Right atrium auricular region (tissue), 2 donors: ENCODE results near the gene IFIT2. TPM values are rescaled to one million over a fixed set of nuclear protein-coding genes. Genes with fewer than 3 reads are reported as not detected.
"Not testable (repeated sequence)": the region's sequence is repeated elsewhere in the genome, so short reads cannot be mapped to it uniquely, and the experiment has no call there.

ENCODE experiments used
- DNase-seq: peaks from one replicate; pipeline ENCODE4 v3.0.0-alpha.2; 2019; ENCODE audit warnings: low spot score
- H3K27ac ChIP-seq, 2 donors: fragments of 200-600 bp; sonication (generic); 1 replicate in 1 of 2; 2 replicates in 1 of 2; pipeline ENCODE4 v1.5.1; 2016 to 2019
- H3K27me3 ChIP-seq, 2 donors: fragments of 200-600 bp; sonication (generic); one replicate each; pipeline versions ENCODE4 v1.5.1 to v1.6.0; 2017 to 2019
- H3K36me3 ChIP-seq: fragments of 200-600 bp; sonication (generic); one replicate; pipeline ENCODE4 v1.5.1; 2016
- H3K4me1 ChIP-seq, 2 donors: fragments of 200-600 bp; sonication (generic); one replicate each; pipeline versions ENCODE4 v1.5.1 to v1.6.0; 2017 to 2019
- H3K4me3 ChIP-seq, 2 donors: fragments of 200-600 bp; sonication (generic); 1 replicate in 1 of 2; 2 replicates in 1 of 2; pipeline ENCODE4 v1.5.1; 2017 to 2019; ENCODE audit warnings: mild to moderate bottlenecking in 1 of 2, moderate library complexity in 1 of 2
- H3K9me3 ChIP-seq, 2 donors: fragments of 200-600 bp; sonication (generic); one replicate each; pipeline ENCODE4 v1.5.1; 2019
- total RNA-seq, 2 donors: library from RNA; depleted of rRNA; stranded (reverse); fragments of >200 nt; gene quantifications; one replicate each; pipeline ENCODE4 v1.1.0, GENCODE V29; 2016
- TF ChIP-seq, protein P1 (sequence below), 2 donors: fragments of 200-600 bp; sonication (generic); IDR thresholded peaks; one replicate each; pipeline ENCODE4 v1.5.1; 2019; ENCODE audit warnings: antibody characterized with exemption in 2 of 2

IFIT2 gene
- total RNA-seq, 2 donors from 2014 or later = 2.6 TPM

DNA sequence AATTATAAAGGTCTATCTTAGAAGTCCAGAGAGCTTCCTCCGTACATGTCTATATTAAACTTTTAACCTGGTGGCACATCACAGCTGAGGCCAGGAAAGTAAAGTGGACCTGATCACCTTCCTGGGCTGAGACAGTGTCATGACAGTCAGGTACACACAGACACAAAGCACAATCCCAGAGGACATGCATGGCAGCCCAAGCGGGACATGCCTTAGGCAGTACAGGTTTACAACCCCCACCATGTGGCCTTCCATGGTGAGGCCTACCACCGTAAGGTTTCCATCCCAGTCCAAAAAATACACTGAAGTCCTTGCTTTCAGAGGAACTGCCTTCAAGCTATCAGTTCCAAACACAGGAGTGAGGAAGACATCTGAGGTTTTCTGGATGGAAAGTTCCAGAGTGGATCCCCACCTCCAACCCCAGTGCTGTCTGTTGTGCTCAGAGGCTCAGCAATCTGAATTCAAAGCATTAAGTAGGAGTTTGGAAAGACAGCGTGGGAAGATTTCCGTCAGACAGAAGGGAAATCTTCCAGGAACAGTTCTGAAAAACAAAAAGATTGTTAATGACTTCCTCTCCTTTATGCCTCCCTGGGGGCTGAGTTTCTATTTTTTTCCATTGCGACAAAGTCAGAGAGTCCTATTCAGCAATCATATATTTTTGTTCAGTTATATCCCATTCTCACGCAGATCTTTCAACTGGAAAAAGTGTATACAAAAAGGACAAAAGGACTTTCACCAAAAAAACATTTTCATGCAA is 46.0 kb downstream of the IFIT2 start:
- Histone ChIP-seq H3K36me3 (no peaks in the 10 kb centered on the region), H3K4me1 (peaks cover 0 to 61% of the 10 kb centered on the region in 2 donors), H3K9me3 (no peaks in the 10 kb centered on the region), H3K27me3 (no peaks in the 10 kb centered on the region), H3K27ac (peak overlapping the region; percentile 59 to 66), H3K4me3 (no peak overlapping the region)
- DNase-seq = no peak
- TF ChIP-seq, protein P1, sequence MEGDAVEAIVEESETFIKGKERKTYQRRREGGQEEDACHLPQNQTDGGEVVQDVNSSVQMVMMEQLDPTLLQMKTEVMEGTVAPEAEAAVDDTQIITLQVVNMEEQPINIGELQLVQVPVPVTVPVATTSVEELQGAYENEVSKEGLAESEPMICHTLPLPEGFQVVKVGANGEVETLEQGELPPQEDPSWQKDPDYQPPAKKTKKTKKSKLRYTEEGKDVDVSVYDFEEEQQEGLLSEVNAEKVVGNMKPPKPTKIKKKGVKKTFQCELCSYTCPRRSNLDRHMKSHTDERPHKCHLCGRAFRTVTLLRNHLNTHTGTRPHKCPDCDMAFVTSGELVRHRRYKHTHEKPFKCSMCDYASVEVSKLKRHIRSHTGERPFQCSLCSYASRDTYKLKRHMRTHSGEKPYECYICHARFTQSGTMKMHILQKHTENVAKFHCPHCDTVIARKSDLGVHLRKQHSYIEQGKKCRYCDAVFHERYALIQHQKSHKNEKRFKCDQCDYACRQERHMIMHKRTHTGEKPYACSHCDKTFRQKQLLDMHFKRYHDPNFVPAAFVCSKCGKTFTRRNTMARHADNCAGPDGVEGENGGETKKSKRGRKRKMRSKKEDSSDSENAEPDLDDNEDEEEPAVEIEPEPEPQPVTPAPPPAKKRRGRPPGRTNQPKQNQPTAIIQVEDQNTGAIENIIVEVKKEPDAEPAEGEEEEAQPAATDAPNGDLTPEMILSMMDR (IDR thresholded peaks at IDR 0.05) = no peak

GRCh38 chr10:89348481-89348880 is 46.6 kb downstream of the IFIT2 start:
- Histone ChIP-seq H3K27ac (peak overlapping the region; percentile 59 to 66), H3K4me1 (peaks cover 0 to 57% of the 10 kb centered on the region in 2 donors), H3K36me3 (no peaks in the 10 kb centered on the region), H3K4me3 (no peak overlapping the region), H3K27me3 (no peaks in the 10 kb centered on the region), H3K9me3 (no peaks in the 10 kb centered on the region)
- TF ChIP-seq, protein P1 (IDR thresholded peaks at IDR 0.05) = no peak
- DNase-seq = no peak

DNA sequence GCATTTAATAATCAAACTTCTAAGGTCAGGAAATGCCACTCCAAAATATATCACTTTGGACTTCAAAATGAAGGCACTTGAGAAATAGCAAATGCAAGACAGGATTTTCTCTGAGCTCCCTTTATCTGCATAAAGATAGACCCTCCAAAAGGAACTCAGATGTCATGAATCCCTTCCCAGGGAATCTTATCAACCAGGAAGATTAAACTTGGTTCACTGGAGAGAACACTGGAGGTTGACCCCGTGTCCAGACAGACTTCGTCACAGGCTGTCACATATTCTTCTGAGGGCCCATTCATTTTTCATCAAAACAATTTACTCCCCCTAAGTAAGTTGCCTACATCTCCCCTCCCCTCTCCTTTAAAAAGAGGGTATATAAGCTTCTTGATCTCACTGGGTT is 47.1 kb downstream of the IFIT2 start:
- DNase-seq = no peak
- TF ChIP-seq, protein P1 (IDR thresholded peaks at IDR 0.05) = no peak
- H3K27ac ChIP-seq = peak overlapping the region; percentile 59 to 66
- H3K36me3 ChIP-seq = no peaks in the 10 kb centered on the region
- no peak overlapping the region for H3K4me3 ChIP-seq
- peaks cover 0 to 57% of the 10 kb centered on the region in 2 donors for H3K4me1 ChIP-seq
- H3K27me3 ChIP-seq = no peaks in the 10 kb centered on the region
- no peaks in the 10 kb centered on the region for H3K9me3 ChIP-seq

- not testable (repeated sequence) for H3K4me3 ChIP-seq, H3K27me3 ChIP-seq, H3K9me3 ChIP-seq, H3K36me3 ChIP-seq
- peak; percentile 76 for DNase-seq
- Histone ChIP-seq H3K27ac (peak overlapping the region; percentile 76 to 77), H3K4me1 (peaks cover 0 to 57% of the 10 kb centered on the region in 2 donors)
Measured at GRCh38 chr10:89350631-89351315, 48.9 kb downstream of the IFIT2 start.

GRCh38 chr10:89351412-89351779 is 49.5 kb downstream of the IFIT2 start:
- Histone ChIP-seq H3K4me3 (no peak overlapping the region), H3K27me3 (no peaks in the 10 kb centered on the region), H3K9me3 (no peaks in the 10 kb centered on the region), H3K27ac (peak overlapping the region; percentile 76 to 77), H3K4me1 (peaks cover 0 to 53% of the 10 kb centered on the region in 2 donors), H3K36me3 (no peaks in the 10 kb centered on the region)
- TF ChIP-seq, protein P1 (IDR thresholded peaks at IDR 0.05) = no peak
- no peak for DNase-seq

DNA sequence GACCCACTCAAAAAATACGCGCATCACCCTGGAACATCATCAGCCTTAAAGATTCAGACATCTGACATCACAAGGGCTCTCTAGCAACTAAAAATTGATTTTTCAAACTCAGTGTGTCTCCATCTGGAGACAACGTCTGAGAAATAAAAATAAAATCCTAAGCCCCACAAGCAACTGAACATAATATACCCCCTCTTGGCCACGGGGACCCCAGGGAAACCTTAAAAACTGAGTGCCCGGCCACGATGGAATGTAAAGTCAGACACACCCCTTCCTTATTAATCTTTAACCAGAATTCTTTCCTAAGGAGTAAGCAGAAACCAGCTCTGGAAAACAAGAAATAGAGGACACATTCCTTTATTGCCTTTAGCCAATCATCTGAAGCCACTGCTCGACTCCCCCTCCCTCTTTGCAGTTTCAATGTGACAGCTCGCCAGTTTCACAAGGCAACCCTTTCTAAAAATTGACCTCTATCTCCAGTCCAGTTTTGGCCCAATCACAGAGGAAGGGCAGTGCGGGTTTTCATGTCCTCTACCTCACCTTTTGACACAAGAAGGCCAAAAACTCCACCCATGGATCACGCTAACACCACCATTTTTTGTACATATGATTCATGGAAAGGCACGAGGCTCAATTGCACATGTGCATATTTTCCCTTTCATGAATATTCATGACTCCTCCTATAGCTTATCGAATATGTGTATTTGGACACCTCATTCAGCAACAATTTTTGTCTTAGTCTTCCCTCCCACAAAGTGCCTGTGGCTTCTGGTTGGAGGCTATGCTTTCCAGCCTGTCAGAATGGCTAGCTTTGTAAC is 50.1 kb downstream of the IFIT2 start:
- H3K27ac ChIP-seq = peak overlapping the region; percentile 76 to 77
- TF ChIP-seq, protein P1 (IDR thresholded peaks at IDR 0.05) = no peak
- H3K4me3 ChIP-seq = no peak overlapping the region
- H3K4me1 ChIP-seq = peaks cover 0 to 47% of the 10 kb centered on the region in 2 donors
- H3K27me3 ChIP-seq = no peaks in the 10 kb centered on the region
- no peaks in the 10 kb centered on the region for H3K9me3 ChIP-seq
- no peaks in the 10 kb centered on the region for H3K36me3 ChIP-seq
- peak; percentile 80 for DNase-seq
